ENCODE results near the gene NCK2. TPM values are rescaled to one million over a fixed set of nuclear protein-coding genes. Genes with fewer than 3 reads are reported as not detected.

Gene NCK2
- total RNA-seq, 1 experiment from 2014 or later: 26.7 TPM

GRCh38 chr2:105746177-105747080 lies 1.7 kb downstream of the NCK2 start (continued):
- TF ChIP-seq, protein P1, sequence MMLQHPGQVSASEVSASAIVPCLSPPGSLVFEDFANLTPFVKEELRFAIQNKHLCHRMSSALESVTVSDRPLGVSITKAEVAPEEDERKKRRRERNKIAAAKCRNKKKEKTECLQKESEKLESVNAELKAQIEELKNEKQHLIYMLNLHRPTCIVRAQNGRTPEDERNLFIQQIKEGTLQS (IDR thresholded peaks at IDR 0.05): no peak
- TF ChIP-seq, protein P2, sequence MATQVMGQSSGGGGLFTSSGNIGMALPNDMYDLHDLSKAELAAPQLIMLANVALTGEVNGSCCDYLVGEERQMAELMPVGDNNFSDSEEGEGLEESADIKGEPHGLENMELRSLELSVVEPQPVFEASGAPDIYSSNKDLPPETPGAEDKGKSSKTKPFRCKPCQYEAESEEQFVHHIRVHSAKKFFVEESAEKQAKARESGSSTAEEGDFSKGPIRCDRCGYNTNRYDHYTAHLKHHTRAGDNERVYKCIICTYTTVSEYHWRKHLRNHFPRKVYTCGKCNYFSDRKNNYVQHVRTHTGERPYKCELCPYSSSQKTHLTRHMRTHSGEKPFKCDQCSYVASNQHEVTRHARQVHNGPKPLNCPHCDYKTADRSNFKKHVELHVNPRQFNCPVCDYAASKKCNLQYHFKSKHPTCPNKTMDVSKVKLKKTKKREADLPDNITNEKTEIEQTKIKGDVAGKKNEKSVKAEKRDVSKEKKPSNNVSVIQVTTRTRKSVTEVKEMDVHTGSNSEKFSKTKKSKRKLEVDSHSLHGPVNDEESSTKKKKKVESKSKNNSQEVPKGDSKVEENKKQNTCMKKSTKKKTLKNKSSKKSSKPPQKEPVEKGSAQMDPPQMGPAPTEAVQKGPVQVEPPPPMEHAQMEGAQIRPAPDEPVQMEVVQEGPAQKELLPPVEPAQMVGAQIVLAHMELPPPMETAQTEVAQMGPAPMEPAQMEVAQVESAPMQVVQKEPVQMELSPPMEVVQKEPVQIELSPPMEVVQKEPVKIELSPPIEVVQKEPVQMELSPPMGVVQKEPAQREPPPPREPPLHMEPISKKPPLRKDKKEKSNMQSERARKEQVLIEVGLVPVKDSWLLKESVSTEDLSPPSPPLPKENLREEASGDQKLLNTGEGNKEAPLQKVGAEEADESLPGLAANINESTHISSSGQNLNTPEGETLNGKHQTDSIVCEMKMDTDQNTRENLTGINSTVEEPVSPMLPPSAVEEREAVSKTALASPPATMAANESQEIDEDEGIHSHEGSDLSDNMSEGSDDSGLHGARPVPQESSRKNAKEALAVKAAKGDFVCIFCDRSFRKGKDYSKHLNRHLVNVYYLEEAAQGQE (IDR thresholded peaks at IDR 0.05; ENCODE audit: low read depth): no peak
- TF ChIP-seq CEBPB (IDR thresholded peaks at IDR 0.05; ENCODE audit: low read depth): no peak
- no peak for TF ChIP-seq SIN3A (IDR thresholded peaks at IDR 0.05; ENCODE audit: low read depth)

DNA sequence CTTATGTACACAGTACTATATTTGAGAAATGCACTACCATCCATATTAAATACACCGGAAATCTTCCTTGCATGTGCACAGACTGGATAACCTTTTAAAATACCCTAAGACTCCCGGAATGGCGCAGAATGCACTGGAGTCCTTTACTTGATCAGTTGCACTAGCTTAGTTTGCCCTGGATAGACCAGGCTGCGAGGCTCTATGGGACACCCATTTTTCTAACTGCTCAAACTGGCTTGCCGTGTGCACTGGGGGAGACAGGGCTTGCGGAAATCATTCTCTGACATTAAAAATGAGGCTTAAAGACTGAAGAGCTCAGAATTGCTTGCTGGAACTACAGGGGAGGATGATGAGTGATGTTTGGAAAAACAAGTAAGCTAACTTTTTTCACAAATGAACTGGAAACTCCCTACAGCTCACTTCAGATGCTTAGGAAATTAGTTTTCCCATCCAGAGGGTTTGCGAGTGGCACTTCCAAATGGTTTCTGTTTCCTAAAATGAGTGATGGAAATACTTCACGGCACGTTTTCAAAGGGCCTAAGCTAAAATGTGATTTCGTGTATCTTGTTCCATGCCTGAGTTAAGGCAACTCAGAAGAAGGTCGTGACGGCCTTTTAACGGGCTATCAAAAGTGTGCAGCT lies 2.7 kb downstream of the NCK2 start:
- Histone ChIP-seq H3K9me3 (ENCODE audit: control insufficient read depth in 1 of 2, insufficient read depth in 1 of 2, low read depth in 1 of 2, low read length in 2 of 2) (no peaks in the 10 kb centered on the region), H3K4me1 (ENCODE audit: control insufficient read depth in 1 of 2, insufficient read depth in 2 of 2, low read length in 2 of 2) (peaks cover 6 to 16% of the 10 kb centered on the region in 2 experiments; a peak in 3 of 4 replicates), H3K4me2 (ENCODE audit: low read length) (no peak overlapping the region), H2AFZ (ENCODE audit: low read depth, low read length, poor library complexity, severe bottlenecking) (no peak overlapping the region), H3K27ac (ENCODE audit: low read depth, low read length) (no peak overlapping the region), H3K36me3 (ENCODE audit: control insufficient read depth in 1 of 2, insufficient read depth in 2 of 2, low read length in 2 of 2) (0 out of 4 replicates have a peak, but pooled peaks cover 0 to 8% of the 10 kb centered on the region in 2 experiments), H3K27me3 (ENCODE audit: insufficient read depth, low read length) (no peaks in the 10 kb centered on the region), H3K4me3 (replicated peaks in 1 of 2; ENCODE audit: low read depth in 1 of 2, low read length in 2 of 2) (no peak overlapping the region), H4K20me1 (ENCODE audit: insufficient read depth) (no peaks in the 10 kb centered on the region), H3K79me2 (ENCODE audit: insufficient read depth, low read length) (peaks cover 63% of the 10 kb centered on the region), H3K9ac (ENCODE audit: low read length) (no peak overlapping the region), H3K9me2 (ENCODE audit: insufficient read depth) (no peaks in the 10 kb centered on the region)
- TF ChIP-seq CTCF (IDR thresholded peaks at IDR 0.05 in 2 of 3, conservative IDR thresholded peaks at IDR 0.05 in 1 of 3; ENCODE audit: borderline replicate concordance in 1 of 3, insufficient read depth in 1 of 3, low read depth in 2 of 3, low read length in 2 of 3) (no peak), CBX3 (IDR thresholded peaks at IDR 0.05; ENCODE audit: low read depth) (no peak), EZH2phosphoT487 (IDR thresholded peaks at IDR 0.05; ENCODE audit: borderline replicate concordance) (no peak), TCF7L2 (IDR thresholded peaks at IDR 0.05; ENCODE audit: borderline replicate concordance, extremely low read depth, insufficient read depth, insufficient read length) (no peak), CEBPB (IDR thresholded peaks at IDR 0.05; ENCODE audit: low read depth) (no peak), POLR2AphosphoS5 (IDR thresholded peaks at IDR 0.05; ENCODE audit: low read depth, low read length) (no peak), ELF1 (IDR thresholded peaks at IDR 0.05; ENCODE audit: borderline replicate concordance, low read depth) (no peak), SRF (IDR thresholded peaks at IDR 0.05; ENCODE audit: low read depth) (no peak), JUND (IDR thresholded peaks at IDR 0.05) (no peak)
- ChIA-PET POLR2A (no interaction called here), CTCF (interaction anchor here (0.5 kb wide), 1 partner anchor 32 kb away, joined by 3 read pairs; no protein-coding TSS in a partner anchor), RAD21 (ENCODE audit: low non-redundant PET in 1 of 2, low total read pairs in 2 of 2, uncharacterized antibody in 2 of 2, unreplicated experiment in 2 of 2) (no interaction called here)
- ATAC-seq (no peak), DNase-seq (ENCODE audit: low read depth, low spot score) (no peak)
- no TSS peak for BruUV-seq (replicated peaks)
- intact Hi-C loops (cut with micrococcal nuclease): no loop called here
